Nephron progenitor cell (in vitro differentiated cells): ENCODE data around the gene P4HA2.
A peak's percentile ranks its signal among the peaks of the same experiment; 100 is the strongest.

Source experiments
- DNase-seq: peaks from one replicate; pipeline ENCODE4 v3.0.0; 2021
- H3K27ac Mint-ChIP-seq: 2 replicates; pipeline ENCODE4 v1.8.0; 2021; ENCODE audit warnings: mild to moderate bottlenecking, moderate library complexity, mixed read lengths
- H3K27me3 Mint-ChIP-seq: 2 replicates; pipeline ENCODE4 v1.8.0; 2021; ENCODE audit warnings: mild to moderate bottlenecking, low read depth, mixed read lengths; ENCODE audit not compliant: poor library complexity
- H3K36me3 Mint-ChIP-seq: 2 replicates; pipeline ENCODE4 v1.8.0; 2021; ENCODE audit warnings: low read depth, mixed read lengths
- H3K4me1 Mint-ChIP-seq: 2 replicates; pipeline ENCODE4 v1.8.0; 2021; ENCODE audit warnings: mixed read lengths
- H3K4me3 Mint-ChIP-seq: 2 replicates; pipeline ENCODE4 v1.8.0; 2021; ENCODE audit warnings: mild to moderate bottlenecking, moderate library complexity, mixed read lengths
- H3K9me3 Mint-ChIP-seq: 2 replicates; pipeline ENCODE4 v1.8.0; 2021; ENCODE audit warnings: mild to moderate bottlenecking, moderate library complexity, mixed read lengths
- CTCF ChIP-seq: fragments of 200-600 bp; sonication (generic); IDR thresholded peaks from 2 replicates; pipeline ENCODE4 v1.5.0; 2021; ENCODE audit warnings: antibody characterized with exemption

The P4HA2 gene

GRCh38 chr5:132210944-132211343 is 16.7 kb downstream of the P4HA2 start:
- H3K27ac Mint-ChIP-seq: no peak overlapping the region
- peaks cover 10% of the 10 kb centered on the region for H3K4me1 Mint-ChIP-seq
- no peaks in the 10 kb centered on the region for H3K9me3 Mint-ChIP-seq

GRCh38 chr5:132209901-132210545 is 17.6 kb downstream of the P4HA2 start:
- no peak overlapping the region for H3K27ac Mint-ChIP-seq
- peaks cover 2% of the 10 kb centered on the region for H3K27me3 Mint-ChIP-seq
- no peaks in the 10 kb centered on the region for H3K9me3 Mint-ChIP-seq
- no peak for TF ChIP-seq CTCF
- DNase-seq: no peak
- no peak overlapping the region for H3K4me3 Mint-ChIP-seq
- peaks cover 10% of the 10 kb centered on the region for H3K4me1 Mint-ChIP-seq
- peaks cover 21% of the 10 kb centered on the region for H3K36me3 Mint-ChIP-seq

More at GRCh38 chr5:132210944-132211343, 16.7 kb downstream of the P4HA2 start:
- no peak for TF ChIP-seq CTCF
- Mint-ChIP-seq H3K27me3 (no peaks in the 10 kb centered on the region), H3K36me3 (peaks cover 17% of the 10 kb centered on the region), H3K4me3 (no peak overlapping the region)
- DNase-seq: no peak

GRCh38 chr5:132209131-132209530 is 18.5 kb downstream of the P4HA2 start:
- Mint-ChIP-seq H3K4me1 (peaks cover 10% of the 10 kb centered on the region), H3K27me3 (peaks cover 7% of the 10 kb centered on the region), H3K27ac (peak overlapping the region; percentile 33), H3K36me3 (peaks cover 24% of the 10 kb centered on the region), H3K9me3 (no peaks in the 10 kb centered on the region), H3K4me3 (no peak overlapping the region)
- DNase-seq: no peak
- TF ChIP-seq CTCF: no peak

GRCh38 chr5:132207778-132208177 is 19.9 kb downstream of the P4HA2 start:
- Mint-ChIP-seq H3K27me3 (peaks cover 10% of the 10 kb centered on the region), H3K36me3 (peaks cover 36% of the 10 kb centered on the region), H3K9me3 (no peaks in the 10 kb centered on the region), H3K27ac (no peak overlapping the region), H3K4me1 (peaks cover 10% of the 10 kb centered on the region), H3K4me3 (no peak overlapping the region)
- TF ChIP-seq CTCF: no peak
- DNase-seq: no peak

- Mint-ChIP-seq H3K4me1 (peaks cover 10% of the 10 kb centered on the region), H3K36me3 (peaks cover 36% of the 10 kb centered on the region), H3K9me3 (no peaks in the 10 kb centered on the region), H3K27me3 (peaks cover 10% of the 10 kb centered on the region), H3K4me3 (no peak overlapping the region), H3K27ac (no peak overlapping the region)
- no peak for DNase-seq
- TF ChIP-seq CTCF: no peak
Measured at GRCh38 chr5:132206782-132207181, 20.9 kb downstream of the P4HA2 start.

GRCh38 chr5:132205385-132206125 is 22.1 kb downstream of the P4HA2 start:
- Mint-ChIP-seq H3K4me3 (no peak overlapping the region), H3K27me3 (peaks cover 10% of the 10 kb centered on the region), H3K27ac (no peak overlapping the region), H3K9me3 (no peaks in the 10 kb centered on the region), H3K36me3 (peaks cover 36% of the 10 kb centered on the region), H3K4me1 (peaks cover 10% of the 10 kb centered on the region)
- no peak for TF ChIP-seq CTCF
- DNase-seq: no peak
